HG02884 (cell line): ENCODE data around the gene RPL12.

Experiments
- ATAC-seq: cut with Tn5 transposase; IDR thresholded peaks from one replicate; pipeline ENCODE4 v1.9.1; 2021; ENCODE audit warnings: mild to moderate bottlenecking, moderate library complexity; ENCODE audit not compliant: unreplicated experiment

The RPL12 gene

DNA sequence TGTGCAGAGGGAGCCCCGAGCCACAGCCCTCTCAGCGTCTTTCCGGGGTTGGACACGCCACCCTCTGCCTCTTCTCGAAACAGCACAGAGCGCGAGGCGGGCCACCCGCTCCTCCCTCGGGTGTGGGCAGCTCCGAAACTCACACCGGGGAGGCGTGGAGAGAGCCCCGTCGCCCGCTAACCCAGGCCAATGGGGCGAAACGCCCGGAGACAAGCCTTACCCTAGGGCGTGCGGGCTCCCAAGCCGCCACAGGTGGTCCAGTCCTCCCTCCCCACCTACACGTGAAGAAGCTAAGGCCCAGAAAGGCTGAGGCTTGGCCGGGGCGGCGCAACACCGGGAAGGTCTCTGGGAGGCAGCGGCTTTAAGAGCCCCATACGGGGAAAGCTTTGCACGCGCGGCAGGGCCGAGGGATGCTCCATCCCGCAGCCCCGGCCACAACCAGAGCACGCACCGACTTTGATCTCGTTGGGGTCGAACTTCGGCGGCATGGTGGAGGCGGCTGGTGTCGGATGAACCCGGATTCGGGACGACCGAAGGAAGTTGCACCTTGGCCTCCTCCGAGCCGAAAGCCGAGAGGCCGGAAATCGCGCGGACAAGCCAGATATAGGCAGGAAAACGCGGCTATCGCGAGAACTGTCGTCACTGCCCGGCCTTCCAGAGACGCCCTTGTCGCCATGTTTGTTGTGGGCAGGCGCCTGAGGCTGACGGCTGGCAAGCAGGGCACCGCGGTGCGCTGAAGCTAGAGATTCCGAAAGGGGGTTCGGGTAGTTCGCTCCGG, at the start of gene RPL12, which contains the start of gene LRSAM1:
RPL12 (minus strand) TSS at position 577 of the 778 bp plus-strand sequence; CDS start at position 488, 89 bp downstream.
LRSAM1 (plus strand) TSS at position 681 of the 778 bp plus-strand sequence. CDS start 3,018 bp downstream, outside the sequence.
- ATAC-seq = peak; percentile 57

DNA sequence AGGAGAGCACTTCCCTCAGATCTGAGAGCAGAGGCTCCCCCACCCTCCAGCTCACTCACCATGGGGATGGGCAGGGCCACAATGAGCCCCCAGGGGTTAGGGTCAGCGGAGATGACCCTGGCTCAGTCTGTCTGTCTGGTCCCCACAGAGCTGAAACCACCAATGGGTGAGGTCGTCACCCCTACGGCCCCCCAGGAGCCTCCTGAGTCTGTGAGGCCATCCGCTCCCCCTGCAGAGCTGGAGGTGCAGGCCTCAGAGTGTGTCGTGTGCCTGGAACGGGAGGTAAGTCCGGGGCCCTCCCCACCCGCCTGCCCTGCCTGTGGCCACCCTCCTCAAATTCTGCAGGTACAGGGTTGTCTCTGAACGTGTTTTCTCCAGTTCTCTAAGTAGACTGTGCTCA, 49.7 kb upstream of the RPL12 start:
- no peak for ATAC-seq

DNA sequence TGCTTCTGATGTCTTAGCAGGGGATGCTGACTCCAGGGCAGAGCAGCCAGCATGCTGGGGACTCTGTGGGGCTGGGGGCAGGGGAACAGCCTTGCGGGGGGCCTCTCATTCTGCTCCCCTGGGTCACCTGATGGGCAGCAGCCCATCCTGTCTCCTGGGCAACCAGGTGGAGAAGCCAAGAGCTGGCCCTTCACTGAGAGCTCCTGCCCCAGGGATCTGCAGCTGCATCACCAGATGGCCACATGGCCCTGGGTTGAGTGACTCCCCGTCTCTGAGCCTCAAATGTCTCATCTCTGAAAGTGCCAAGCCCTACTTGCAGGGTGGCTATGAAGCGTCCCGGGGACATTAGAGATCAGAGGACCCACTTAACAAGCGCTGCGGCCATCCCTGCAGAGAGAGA, 49.2 kb upstream of the RPL12 start:
- no peak for ATAC-seq

DNA sequence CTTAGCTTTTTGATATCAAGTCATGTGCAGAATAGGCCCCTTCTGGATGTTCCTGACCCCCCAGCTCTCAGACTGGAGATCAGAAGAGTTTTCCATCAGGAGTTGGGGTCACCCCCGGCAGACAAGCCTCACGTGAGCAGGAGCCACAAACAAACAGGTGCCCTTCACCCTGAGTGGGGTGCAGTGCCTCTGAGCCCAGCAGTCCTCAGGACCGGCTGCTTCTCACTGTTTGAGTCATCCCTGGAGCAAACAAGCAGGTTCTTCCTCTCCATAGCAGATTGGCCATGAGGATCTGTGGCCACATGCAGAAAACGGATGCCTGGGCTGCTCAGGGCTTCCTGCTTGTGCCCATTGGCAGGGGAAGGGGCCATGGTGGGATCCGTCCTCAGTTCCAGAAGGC, 47.1 kb upstream of the RPL12 start:
- ATAC-seq = no peak

DNA sequence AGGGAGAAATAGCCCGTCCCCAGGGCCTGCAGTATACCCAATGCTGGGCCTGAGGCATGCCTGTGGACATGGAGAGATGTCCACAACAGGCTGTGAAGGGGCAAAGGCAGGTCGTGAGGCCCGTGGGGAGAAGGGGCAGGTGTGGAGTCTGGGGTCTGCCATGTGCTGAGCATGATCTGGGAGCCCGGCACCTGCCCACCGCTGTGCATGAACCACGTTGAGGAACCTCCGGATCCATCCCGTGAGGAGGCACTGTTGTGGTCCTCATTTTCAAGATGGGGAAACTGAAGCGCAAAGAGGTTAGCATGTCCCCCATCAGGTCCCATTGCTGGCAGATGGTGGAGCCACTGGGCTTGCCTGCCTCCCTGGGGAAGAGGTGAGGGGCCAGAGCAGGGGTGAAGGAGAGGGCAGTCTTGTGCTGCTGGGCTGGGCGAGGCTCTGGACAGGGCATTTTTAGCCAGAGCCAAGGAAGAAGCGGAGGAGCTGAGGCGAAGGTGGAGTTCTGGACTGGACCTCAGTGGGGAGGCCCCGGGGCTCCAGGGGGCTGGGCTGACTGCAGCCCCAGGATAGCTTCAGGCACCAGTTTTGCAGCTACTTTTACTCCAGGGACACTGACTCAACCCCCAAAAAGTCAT, 46.6 kb upstream of the RPL12 start:
- no peak for ATAC-seq

DNA sequence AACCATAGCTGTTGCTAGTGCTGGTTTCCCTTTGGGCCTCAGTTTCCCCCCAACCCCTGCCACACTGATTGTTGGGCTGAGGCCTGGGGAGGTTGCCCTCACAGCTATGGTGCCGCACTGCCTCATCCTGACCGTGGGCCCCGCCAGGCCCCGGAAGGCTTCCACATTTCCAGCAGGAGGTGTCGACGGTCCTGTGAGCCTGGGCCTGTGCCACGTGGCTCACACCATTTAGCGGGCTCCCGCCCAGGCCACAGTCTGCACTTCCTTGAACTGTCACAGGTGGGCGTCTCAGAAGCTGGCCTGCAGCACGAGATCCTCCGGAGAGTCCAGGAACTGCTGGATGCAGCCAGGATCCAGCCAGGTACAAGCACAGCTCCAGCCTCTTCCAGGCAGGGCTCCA, 45.8 kb upstream of the RPL12 start:
- ATAC-seq = no peak

DNA sequence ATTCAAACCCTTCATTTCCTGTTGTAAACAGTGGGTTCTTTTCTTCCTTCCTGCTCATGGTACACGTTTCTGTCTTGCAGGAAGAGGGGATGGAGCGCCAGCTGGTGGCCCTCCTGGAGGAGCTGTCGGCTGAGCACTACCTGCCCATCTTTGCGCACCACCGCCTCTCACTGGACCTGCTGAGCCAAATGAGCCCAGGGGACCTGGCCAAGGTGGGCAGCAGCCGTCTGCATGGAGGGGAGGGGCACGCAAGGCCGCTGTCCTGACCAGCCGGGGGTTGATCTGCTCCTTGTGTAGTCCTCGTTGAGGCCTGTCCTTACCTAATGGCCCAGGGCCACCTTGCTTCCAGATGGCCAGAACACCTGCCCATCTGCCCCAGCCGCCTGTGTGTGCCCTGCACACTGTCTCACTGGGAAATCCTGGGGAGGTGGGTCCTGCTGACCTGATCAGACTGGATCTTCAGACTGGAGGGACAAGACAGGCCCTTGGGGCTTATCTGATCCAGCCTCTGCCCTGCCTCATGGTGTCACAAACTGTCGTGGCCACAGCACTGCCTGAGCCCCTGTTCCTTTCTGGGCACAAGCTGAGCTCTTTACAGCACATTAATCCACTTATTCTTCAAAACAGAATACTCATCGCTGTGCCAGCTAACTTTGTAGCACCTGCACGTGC, 44.8 kb upstream of the RPL12 start:
- no peak for ATAC-seq

DNA sequence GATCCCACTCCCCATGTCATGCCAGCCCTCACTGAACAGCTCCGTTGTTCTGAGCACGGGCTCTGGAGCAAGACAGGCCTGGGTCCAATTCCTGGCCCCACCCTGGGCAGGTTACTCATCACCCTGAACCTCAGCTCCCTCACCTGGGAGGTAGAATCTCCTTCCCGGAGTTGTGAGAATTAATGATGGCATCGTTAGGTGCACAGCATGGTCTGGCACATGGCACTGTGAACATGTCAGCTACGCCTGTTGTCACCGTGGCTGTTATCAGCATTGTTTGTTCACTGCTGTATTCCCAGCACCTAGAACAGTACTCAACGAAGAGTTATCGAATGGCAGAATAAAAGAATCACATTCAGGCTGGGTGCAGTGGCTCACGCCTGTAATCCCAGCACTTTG, 43.1 kb upstream of the RPL12 start:
- no peak for ATAC-seq

DNA sequence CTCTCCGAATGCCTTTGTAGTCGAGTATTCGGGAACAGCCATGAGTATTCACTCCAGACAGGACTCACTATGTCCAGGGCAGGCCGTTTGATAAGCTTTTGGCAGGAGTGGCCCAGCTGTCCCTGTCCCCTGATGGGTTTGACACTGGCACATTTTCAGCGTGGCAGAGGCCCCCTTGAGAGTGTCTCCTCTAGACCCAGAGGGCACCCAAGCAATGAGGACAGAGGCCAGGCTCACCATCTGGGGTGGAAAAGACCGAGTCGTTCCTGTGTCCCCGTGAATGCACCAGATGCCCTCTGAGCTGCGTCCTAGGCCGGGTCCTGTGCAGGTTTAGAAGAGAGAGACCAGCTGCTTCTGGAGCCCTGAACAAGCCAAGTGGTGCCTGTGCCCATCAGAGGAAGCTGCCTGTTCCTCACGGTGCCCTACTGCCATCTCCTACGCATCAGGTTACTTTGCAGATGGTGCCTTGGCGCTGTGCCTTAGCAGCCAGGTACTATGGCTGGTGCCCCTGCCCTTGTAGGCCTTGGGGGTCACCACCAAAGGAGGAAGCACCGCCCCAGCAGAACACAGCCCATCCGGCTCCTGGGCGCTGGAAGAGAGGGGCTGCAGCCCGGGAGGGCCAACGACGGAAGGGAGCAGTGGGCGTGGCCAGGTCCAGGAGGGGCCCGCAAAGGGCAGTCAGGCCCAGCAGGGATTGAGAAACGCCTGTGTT, 42.5 kb upstream of the RPL12 start:
- ATAC-seq = no peak

DNA sequence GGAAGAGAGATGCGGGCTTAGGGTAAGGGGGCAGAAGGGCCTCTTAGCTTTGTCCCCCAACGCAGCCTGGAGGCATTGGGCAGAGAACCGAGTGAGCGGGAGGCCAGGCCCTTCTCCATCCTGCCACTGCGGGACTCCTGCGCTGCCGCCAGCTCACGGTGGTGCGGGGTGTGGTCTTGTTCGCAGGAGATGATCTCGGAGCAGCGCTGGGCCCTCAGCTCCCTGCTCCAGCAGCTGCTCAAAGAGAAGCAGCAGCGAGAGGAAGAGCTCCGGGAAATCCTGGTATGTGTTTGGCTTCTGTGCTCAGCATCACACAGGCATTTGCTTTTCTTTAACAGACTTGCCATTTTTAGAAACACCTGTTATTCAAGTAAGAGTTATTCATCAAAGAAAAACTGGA, 41.4 kb upstream of the RPL12 start:
- no peak for ATAC-seq

DNA sequence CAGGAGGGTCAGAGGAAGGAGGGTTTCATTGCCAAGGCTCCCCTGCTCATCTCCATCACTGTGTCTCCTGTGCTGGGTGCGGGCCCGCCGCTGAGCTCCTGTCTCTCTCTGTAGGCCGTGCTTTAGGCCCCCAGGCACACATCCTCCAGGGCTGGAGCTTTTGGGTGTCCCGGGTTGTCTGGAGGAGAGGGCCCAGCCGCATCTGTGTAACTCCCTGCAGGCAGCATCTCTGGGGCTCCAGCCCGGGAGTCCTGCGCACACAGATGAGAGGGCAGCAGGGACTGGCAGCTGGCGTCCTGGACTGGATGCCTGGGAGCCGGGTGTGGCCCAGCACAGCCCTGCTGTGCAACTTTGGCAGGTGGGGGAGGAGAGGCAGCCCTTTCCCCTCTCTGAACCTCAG, 40.3 kb upstream of the RPL12 start:
- no peak for ATAC-seq

DNA sequence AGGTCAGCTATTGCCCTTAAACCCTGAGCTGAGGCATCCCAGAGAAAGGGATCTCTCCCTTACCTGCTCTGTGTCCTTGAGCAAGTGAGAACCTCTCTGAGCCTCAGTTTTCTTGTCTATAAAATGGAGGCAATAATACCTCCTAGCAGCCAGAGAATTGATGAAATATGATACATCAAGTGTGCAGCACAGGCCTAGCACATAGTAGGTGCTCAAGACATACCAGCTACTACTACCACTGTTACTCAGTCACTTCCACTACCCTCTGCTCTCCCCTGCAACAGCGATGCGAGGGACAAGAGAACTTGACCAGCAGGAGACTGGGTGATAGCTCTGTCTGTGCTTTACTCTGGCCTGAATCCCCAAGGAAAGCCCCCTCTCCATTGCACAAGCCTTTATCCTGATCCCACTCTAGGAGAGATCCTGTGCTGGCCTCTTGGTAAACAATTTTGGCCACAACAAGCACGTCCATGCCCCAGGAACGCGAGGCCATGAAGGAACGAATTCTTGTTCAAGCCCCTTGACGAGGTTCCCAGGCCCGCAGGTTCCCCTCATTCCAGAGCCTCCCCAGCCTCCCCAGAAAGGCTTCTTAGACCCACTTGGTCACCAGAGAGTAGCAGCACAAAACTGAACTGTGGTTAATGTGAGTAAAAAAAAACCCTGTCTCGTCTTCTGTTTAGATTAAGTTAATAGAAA, 39.5 kb upstream of the RPL12 start:
- ATAC-seq = no peak

DNA sequence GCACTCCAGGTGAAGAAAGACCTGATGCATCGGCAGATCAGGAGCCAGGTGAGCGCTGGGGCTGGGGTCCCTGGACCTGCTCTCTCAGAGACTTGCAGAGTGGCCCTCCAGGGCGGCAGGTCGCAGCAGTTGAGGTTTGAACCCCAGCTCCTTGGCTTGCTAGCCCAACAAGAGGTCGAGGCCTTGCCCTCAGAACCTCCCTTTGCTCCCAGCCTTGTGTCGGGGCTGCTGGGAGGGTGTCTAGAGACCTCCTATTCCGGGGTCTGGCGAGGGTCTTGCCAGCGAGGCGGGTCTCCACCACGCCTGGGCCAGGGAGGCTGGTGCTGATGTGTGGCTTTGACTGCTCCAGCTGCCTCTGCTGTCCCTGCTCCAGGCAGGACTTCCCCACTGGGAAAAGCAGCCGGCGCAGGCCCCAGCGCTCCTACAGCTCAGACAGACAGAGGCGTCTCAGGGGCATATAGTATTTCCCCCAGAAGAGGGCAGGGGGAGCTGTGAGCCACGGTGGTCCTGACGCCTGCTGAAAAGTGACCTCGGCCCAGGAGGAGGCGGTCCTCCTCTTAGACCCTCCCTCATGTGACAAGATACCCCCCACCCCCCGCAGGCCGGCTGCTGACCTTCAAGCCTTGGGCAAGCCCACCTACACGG, 38.4 kb upstream of the RPL12 start:
- ATAC-seq = no peak

DNA sequence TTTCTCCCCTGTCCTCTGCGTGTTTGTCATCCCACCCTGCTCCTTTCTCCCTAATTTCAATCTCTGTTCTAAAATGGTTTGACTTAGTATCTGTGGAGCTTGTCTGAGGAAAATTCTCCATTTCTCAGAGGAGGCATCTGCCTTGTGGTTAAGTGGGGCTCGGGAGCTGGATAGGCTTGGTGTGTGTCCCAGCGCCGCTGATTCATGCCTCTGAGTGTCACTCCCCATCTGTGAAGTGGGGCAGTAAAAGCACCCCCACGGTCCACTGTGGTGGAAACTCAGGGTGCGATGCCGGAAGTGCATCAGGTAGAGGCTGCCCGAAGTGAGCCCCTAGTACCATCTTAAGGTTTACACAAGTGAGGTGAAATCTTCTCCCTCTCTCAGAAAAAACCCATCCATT, 37.7 kb upstream of the RPL12 start:
- no peak for ATAC-seq

DNA sequence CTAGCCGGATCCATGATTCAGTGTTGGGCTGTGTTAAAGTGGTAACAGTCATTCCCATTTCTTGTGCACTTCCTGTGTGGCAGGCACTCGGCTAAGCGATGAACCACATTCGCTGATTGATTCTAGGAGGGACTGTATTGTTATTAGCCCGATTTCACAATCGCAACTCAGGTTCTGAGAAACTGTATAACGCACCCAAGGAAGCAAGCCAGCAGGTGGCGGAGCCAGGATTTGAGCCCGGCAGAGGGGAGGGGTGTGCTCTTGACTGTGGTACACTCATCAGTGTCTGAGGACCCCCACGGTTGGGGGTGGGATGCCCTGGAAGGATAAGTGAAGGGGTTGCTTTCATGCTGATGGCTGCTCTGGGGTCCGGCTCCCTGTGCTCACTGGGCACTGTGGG, 34.8 kb upstream of the RPL12 start:
- ATAC-seq = no peak

DNA sequence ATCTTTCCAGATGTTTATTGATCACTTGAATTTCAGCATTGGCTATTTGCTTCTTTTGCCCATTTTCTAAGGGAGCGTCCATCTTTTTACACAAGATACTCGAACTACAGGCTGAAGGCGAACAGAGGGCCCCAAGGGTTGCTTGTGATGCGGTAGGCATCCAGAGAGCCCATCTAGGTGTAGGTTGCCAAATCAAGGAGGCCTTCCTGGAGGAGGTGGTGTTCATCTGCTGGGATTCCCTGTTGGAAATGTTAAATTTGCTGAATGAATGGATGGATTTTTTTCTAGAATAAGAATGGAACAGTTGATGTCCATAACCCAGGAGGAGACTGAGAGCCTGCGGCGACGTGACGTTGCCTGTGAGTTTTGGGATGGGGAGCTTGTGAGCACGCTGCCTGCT, 31.5 kb upstream of the RPL12 start:
- no peak for ATAC-seq

DNA sequence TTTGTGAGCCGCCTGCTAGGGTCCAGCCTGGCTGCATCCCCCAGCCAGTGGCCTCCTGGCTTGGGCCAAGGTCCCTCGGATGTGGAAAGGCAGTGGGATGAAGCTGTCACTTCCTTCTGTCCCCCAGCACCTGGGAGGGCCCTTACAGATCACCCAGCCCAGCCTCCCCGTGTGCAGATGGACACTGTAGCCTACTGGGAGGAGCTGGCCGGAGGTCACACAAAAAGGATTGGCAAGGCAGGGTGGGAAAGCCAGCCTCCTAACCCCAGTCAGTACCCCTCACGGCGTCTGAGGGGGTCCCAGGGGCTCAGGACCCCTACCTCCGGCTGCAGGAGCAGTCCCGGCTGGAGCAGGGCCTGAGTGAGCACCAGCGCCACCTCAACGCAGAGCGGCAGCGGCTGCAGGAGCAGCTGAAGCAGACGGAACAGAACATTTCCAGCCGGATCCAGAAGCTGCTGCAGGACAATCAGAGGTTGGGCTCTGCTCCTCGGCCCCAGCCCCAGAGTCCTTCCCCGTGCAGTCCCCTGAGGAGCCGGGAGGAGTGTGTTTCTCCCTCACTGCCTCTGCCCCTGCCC, 28.4 kb upstream of the RPL12 start:
- no peak for ATAC-seq

DNA sequence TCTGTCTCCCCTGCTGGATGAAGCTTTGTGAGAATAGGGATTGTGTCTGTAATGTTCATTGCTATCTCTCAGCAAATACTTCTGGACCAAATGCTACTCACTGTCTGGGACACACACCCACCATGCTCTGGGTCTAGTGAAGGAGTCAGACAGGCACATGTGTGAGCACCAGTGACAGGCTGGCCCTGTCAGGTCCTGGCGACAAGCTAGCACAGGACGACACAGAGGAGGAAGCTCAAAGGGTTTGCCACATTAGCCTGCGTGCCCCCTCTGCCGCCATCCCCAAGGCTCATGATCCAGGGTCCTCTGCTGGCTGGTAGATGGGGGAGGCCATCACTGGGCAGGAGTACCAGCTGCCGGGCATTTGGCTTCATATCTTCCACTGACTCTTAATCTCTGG, 23.4 kb upstream of the RPL12 start:
- ATAC-seq = no peak

DNA sequence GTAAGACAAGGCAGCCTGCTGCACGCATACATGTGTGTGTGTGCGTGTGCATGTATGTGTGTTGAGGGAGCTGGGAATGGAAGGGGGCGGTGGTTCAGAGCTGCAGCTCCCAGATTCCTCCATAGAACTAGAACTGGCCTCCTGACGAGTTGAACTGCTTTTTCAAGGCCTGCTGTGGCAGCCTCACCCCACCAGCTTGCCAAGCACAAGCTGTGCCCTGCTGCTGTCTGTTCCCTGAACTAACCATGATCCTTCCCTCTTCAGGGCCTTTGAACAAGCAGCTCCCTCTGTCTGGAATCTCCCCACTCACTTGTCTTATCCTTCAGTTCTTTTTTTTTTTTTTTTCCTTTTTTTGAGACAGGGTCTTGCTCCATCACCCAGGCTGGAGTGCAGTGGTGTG, 22.7 kb upstream of the RPL12 start:
- no peak for ATAC-seq

DNA sequence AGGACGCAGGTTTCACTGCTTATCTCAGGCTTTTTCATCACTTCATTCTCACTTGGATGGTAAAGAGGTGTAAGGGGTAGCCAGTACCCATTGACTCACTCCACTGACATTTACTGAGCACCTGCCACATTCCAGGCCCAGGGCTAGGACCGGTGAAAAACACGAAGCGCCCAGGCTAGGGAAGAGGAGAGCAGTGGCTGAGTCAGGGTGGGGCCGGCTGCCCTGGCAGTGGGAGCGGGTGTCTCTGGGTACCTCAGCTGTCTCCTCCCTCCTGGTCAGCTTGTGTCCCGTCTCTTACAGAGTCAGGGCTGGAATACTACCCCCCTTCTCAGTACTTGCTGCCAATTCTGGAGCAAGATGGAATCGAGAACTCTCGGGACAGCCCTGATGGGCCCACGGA, 22.3 kb upstream of the RPL12 start:
- no peak for ATAC-seq
